ENCODE results near the gene PPEF2. TPM values are rescaled to one million over a fixed set of nuclear protein-coding genes. Genes with fewer than 3 reads are reported as not detected.
A peak's percentile ranks its signal among the peaks of the same experiment; 100 is the strongest.

The PPEF2 gene
- total RNA-seq, 1 experiment from 2014 or later = not detected

DNA sequence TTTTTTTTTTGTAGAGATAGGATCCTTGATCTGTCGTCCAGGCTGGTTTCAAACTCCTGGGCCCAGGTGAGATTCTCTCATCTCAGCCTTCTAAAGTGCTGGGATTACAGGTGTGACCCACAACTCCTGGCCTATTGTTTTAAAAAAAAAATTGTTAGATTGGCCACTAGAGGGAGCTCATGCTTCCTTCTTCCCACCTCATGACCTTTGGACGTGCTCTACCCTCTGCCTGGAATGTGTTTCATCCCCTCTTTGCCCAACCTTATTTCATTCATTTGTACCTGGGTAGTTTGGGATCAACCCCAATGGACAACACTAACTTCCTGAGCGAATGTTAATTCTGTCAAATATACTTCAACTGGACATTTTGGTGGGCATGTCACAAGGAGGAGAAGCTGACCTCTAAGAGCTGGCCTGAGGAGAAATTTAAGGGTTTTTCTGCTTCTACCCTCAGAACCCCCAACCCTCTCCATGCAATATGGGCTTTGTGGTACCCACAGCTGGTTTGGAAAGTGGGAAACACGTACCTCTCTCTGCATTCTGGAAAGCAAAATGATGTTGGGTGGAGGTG lies 6.4 kb downstream of the PPEF2 start:
- DNase-seq (ENCODE audit: low read depth) = peak; percentile 5

DNA sequence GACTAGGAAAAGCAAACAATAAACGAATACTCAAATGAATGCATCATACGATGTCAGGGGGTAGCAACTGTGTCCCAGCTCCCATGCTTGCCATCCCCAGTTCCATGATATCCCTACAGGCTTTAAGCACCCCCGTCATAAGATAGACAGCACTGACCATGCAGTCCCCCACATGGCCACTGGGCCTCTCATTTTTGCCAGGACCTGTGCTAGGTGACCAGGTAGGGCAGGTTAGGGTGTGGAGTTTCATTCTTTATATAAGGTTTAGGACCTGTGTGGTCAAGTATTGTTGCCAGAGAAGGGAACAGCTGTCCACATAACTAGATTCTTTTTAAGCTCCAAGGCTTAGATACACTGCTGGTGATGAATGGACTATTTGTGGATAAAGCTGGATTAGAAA lies 9.7 kb downstream of the PPEF2 start:
- no peak for DNase-seq (ENCODE audit: low read depth)

DNA sequence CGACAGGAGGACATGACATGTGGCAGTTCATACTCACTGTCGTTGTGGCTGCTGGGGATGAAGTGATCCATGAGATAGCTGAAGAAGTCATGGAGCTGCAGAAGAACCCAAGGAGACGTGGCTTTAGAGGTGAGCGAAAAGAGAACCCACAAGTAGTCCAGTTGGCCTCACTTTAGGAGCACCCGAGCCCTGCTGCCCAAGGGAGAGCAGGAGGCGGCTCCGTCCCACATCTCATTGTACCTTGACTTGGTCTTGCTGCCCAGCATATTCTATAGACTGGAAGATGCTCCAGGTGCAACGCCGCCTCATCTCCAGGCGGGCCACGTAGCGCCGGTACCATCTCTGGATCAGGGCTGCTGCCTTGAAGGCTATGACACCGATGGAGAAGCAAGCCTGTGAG lies 10.6 kb downstream of the PPEF2 start:
- no peak for DNase-seq (ENCODE audit: low read depth)

DNA sequence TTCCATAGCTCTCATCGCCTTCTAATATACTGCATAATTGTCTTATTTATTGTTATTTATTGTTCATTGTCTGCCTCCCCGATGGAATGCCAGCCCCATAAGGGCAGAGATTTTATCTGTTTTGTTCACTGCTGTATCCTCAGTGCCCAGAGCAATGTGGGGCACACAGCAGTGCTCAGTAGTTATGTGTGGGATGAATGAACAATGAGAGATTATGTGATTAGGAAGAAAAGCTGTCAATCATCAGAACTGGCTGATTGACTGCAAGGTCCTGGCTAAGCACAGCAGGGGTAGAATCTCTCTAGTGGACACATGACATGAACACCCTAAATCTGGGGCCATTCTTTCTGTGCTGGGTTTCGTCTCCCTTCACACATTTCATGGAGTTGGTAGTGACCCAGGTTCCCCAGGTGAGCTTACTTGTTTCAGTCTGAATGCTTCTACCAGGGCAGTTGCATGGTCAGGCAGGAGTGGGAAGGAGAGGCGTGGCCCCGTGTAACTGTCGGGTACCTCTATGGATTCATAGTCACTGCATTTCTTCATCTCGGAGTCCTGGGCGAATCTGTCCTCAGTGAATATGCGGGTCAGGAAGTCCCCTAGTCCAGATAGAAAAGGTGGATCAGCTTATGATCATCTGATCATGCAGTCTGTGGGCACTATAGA lies 12.6 kb downstream of the PPEF2 start:
- no peak for DNase-seq (ENCODE audit: low read depth)

DNA sequence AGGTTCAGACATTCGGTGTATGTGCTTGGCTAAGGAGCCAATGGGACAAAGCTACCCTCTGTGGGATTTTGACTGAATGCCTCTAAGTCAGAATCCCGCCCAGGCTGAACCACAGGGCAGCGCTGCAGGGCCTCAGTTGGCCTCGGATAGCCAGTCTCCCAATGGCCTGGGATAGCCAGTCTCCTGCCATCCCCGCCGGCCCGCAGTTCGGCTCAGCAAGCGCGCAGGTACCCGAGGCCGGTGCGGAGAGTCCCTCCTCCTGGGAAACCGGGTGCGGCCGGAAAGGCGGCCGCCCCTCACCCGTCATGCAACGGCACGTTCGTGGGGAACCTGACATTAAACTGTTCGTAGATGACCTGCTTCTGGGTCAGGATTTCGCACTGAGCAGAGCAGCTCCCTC lies 16.1 kb downstream of the PPEF2 start:
- no peak for DNase-seq (ENCODE audit: low read depth)

DNA sequence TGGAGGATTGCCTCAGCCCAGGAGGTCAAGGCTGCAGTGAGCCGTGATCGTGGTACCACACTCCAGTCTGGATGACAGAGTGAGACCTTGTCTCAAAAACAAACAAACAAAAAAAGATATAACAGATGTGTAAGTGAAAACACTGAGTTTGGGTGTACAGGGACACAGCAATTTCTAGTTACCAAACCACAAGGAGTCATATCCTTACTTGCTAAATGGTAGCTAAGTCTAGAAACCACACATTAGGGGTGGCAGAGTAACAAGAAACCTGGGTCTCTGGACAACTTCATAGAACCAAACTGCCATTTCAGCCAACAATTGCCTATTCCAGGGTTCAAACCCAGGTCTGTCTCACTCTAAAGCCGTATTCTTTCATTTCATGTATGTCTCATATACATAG lies 20.8 kb downstream of the PPEF2 start:
- DNase-seq (ENCODE audit: low read depth) = no peak

DNA sequence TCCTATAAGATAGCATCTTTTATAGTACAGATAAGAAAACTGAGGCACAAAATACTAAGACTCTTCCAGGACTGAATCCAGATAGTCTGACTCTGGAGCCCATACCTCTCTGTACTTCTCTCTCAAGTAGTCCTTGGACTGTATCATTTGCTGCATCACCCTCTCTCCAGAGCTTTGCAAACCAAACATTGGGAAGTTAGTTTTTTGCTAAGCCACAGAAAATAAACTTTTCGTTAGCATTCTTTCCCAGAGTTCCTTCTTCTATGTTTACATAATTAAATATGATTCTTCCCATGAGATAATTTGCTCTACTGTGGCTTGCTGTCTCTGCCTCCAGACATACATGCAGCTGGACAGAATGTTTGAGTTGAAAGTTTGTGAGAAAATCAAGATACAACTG lies 22.0 kb downstream of the PPEF2 start:
- no peak for DNase-seq (ENCODE audit: low read depth)

- DNase-seq (ENCODE audit: low read depth) = no peak
Observed at GRCh38 chr4:75878246-75878756, 24.0 kb downstream of the PPEF2 start.

DNA sequence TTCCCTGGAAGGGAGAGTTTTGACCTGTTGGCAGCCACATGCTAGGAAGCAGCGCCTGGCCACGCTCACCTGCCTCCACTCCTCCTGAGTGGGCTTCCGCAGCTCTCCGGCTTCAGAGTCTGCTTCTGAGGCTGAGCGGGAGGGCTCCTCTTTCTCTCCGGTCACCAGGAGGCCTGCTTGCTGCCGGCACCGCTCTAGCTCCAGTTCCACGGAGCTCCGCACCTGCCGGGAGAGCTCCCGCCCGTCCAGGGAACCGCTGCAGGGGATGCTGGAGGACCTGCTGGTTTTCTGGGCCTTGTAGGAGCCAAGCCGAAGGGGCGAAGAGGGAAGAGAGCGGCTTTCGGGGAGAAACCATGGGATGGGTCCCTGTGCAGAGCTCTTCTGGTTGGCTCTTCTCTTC lies 26.0 kb downstream of the PPEF2 start:
- DNase-seq (ENCODE audit: low read depth) = no peak

- no peak for DNase-seq (ENCODE audit: low read depth)
Observed at GRCh38 chr4:75869100-75869499, 33.2 kb downstream of the PPEF2 start.

DNA sequence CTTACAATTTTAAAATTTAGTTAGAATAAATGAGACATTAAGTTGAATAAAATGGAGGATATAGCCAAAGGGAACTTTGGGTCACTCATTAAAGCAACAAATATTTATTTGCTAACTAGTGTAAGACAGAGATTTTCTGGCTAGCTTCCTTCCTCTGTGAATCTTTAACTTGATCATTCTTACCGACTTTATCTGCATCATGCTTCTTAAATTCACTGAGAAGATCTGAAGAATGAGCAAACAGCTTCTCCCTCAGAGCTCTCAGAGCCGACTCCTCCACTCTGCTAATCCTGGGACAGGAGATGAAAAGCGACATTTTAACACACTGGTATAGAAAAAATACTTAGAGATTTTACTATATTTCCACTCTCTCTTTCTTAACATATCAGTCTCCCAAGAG lies 35.1 kb downstream of the PPEF2 start:
- DNase-seq (ENCODE audit: low read depth) = no peak

DNA sequence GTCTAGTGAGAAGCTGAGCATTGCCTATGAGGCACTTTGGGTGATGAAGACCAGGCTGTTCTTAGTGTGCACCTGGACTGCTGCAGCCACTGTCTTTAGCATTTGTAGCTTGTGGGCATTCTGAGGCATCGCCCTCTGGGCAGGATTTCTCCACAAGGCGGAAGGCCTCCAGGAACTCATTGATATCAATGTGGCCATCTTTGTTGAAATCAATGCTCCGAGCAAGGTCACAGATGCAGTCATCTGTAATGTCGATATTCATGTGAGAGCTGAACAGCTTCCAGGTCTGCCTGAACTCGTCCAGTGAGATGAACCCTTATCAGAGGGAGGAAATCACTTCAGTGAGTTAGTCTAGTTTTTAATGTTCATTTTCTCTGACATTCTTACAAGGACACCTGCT lies 41.6 kb downstream of the PPEF2 start:
- no peak for DNase-seq (ENCODE audit: low read depth)

GRCh38 chr4:75858721-75859120 lies 43.5 kb downstream of the PPEF2 start:
- DNase-seq (ENCODE audit: low read depth) = no peak

GRCh38 chr4:75849461-75849860 lies 52.8 kb downstream of the PPEF2 start:
- peak; percentile 11 for DNase-seq (ENCODE audit: low read depth)

- DNase-seq (ENCODE audit: low read depth) = peak; percentile 14
Observed at GRCh38 chr4:75848891-75849290, 53.4 kb downstream of the PPEF2 start.

- DNase-seq (ENCODE audit: low read depth) = peak; percentile 69
Observed at GRCh38 chr4:75848171-75848760, 54.0 kb downstream of the PPEF2 start.

GRCh38 chr4:75845992-75846391 lies 56.3 kb downstream of the PPEF2 start:
- DNase-seq (ENCODE audit: low read depth) = peak; percentile 6

DNA sequence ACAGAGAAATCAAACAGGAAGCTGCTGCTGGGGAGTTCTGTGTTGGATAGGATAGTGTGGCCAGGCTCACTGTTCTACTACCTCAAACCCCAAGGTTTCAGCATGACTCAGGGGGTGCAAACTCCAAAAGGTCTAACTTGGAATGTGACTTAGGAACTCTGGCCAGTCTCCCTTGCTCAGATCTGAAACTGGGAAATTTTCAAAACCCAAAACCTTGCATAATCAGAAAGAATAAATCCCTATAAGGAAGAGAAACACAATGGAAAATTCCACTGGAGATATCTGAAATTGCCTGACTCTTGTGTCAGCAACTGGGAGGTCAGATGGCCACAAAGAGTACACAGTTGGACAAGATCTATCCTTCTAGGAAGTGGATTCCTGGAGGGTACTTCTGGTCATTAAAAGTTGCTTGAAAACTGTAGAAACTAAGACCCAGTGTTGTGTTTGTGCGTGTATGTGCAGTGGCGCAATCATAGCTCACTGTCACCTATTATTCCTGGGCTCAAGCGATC lies 58.0 kb downstream of the PPEF2 start:
- DNase-seq (ENCODE audit: low read depth) = no peak

GRCh38 chr4:75843596-75843995 lies 58.7 kb downstream of the PPEF2 start:
- DNase-seq (ENCODE audit: low read depth) = no peak

GRCh38 chr4:75841641-75842520 lies 60.4 kb downstream of the PPEF2 start:
- DNase-seq (ENCODE audit: low read depth) = no peak

- no peak for DNase-seq (ENCODE audit: low read depth)
Observed at GRCh38 chr4:75834772-75835154, 67.5 kb downstream of the PPEF2 start.

- no peak for DNase-seq (ENCODE audit: low read depth)
Observed at GRCh38 chr4:75834095-75834771, 68.0 kb downstream of the PPEF2 start.
